NCI-H345 (cell line): ENCODE results near the gene ATL3.
"Not testable (repeated sequence)": the region's sequence is repeated elsewhere in the genome, so short reads cannot be mapped to it uniquely, and the experiment has no call there.

Experiments used
- DNase-seq: peaks from one replicate; lab custom pipeline; 2025; lab: John Stamatoyannopoulos, UW

The ATL3 gene

DNA sequence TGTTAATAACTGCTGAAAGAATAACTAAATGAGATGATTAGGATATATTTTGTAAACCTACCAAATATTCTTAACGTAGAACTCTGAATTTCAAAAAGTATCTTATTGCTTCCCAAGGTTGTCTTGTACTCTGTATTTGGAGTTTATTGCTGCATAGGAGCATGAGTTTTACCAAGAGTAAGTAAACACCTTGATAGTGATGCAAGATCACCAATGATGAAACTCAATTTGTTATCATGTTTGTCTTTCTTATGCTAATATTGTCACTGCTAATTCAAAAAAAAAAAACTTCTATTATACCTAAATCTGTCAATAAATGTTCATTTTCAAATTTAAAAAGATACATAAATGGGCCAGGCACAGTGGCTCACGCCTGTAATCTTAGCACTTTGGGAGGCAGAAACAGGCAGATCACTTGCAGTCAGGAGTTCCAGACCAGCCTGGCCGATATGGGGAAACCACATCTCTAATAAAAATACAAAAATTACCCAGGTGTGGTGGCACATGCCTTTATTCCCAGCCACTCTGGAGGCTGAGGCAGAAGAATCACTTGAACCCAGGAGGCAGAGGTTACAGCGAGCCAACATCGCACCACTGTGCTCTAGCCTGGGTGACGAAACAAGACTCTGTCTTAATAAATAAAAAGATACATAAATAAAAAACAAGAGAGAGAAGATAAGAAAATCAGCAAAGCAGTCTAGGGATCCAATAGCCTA lies 84.6 kb downstream of the ATL3 start:
- no peak for DNase-seq

DNA sequence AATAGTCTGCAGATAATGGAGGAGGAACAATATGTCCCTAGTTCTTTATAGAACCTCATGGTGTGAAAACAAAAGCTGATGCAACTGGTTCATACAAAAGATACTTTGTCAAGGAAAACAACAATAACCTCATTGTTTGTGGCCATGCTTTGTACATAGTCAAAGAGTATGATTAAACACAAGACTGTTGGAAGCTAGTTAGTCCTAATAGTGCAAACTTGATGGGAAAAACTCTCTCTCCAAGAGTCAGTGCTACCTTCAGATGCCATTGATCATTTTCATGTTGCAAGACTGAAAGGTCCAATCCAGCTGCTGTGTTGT lies 87.9 kb downstream of the ATL3 start:
- no peak for DNase-seq

DNA sequence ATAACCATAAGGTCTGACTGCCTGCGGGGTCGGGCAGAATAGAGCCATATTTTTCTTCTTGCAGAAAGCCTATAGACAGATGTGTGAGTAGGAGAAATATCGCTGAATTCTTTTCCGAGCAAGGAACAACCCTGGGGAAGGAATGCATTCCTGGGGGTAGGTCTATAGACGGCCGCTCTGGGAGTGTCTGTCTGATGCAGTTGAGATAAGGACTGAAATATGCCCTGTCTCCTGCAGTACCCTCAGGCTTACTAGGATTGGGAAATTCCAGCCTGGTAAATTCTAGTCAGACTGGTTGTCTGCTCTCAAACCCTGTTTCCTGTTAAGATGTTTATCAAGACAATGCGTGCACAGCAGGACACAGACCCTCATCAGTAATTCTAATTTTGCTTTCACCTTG lies 90.0 kb downstream of the ATL3 start:
- DNase-seq, result not testable (repeated sequence)

DNA sequence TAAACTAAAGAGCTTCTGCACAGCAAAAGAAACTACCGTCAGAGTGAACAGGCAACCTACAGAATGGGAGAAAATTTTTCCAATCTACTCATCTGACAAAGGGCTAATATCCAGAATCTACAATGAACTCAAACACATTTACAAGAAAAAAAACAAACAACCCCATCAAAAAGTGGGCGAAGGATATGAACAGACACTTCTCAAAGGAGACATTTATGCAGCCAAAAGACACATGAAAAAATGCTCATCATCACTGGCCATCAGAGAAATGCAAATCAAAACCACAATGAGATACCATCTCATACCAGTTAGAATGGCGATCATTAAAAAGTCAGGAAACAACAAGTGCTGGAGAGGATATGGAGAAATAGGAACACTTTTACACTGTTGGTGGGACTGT lies 92.3 kb downstream of the ATL3 start:
- DNase-seq, result not testable (repeated sequence)

DNA sequence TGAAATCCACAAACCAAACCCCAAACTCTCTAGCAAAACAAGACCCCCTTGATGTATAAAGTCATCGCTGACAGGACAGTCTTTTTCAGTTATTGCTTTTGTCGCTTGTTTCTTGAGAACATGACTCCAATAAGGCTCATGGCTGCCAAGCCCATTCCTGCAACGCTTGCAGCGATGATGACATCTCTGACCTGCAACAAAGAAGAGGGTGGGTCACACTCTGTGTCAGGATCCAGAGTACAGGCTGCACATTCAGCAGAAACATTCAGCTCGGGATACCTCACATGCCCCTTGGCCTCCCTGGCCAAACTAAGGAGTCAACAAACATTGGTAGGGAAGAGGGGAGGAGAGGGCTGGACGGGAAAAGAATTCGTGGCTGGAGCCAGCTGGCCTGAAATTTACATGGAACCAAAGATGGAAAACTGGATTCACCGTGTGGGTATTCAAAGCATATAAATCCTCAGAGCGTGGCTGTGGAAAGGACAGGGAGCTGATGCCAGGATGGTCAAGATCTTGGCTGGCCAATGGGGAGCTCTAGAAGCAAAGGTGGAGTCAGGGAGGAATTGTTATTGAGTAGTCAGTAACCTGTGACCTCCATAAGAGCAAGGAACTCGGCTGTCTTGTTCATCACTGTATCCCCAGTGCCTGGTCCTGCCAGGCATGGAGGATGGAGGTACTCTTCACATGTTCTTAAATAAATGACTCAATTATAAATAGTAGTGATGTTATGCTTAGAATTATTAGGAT lies 96.1 kb downstream of the ATL3 start:
- no peak for DNase-seq
